Spleen (tissue), 11 donors: ENCODE data around the gene CHD5. TPM values are rescaled to one million over a fixed set of nuclear protein-coding genes. Genes with fewer than 3 reads are reported as not detected.

Experiments
- DNase-seq: peaks from one replicate; pipeline ENCODE4 v3.0.0-alpha.2; 2020
- H3K27ac ChIP-seq, 8 donors: fragments of 200-600 bp; sonication (generic) in 7 of 8; 1 replicate in 4 of 8; 2 replicates in 4 of 8; pipeline versions ENCODE4 v1.5.0 to v1.8.0; 2016 to 2021; ENCODE audit warnings: inconsistent platforms in 4 of 8, mild to moderate bottlenecking in 4 of 8, moderate library complexity in 1 of 8
- H3K27me3 ChIP-seq, 7 donors: fragments of 200-600 bp; sonication (generic) in 6 of 7; replicated peaks in 1 of 7; 1 replicate in 4 of 7; 2 replicates in 3 of 7; pipeline versions ENCODE4 v1.5.0 to v1.8.0; 2016 to 2021; ENCODE audit warnings: inconsistent platforms in 3 of 7, mild to moderate bottlenecking in 1 of 7
- H3K36me3 ChIP-seq, 6 donors: fragments of 200-600 bp; sonication (generic) in 5 of 6; 1 replicate in 4 of 6; 2 replicates in 2 of 6; pipeline versions ENCODE4 v1.5.0 to v1.8.0; 2016 to 2021; ENCODE audit warnings: inconsistent platforms in 2 of 6
- H3K4me1 ChIP-seq, 6 donors: fragments of 200-600 bp; sonication (generic) in 5 of 6; 1 replicate in 3 of 6; 2 replicates in 3 of 6; pipeline versions ENCODE4 v1.5.0 to v1.8.0; 2016 to 2021; ENCODE audit warnings: inconsistent platforms in 3 of 6
- H3K4me3 ChIP-seq, 8 donors: fragments of 200-600 bp; sonication (generic) in 7 of 8; 1 replicate in 4 of 8; 2 replicates in 4 of 8; pipeline versions ENCODE4 v1.5.0 to v1.8.0; 2016 to 2021; ENCODE audit warnings: inconsistent platforms in 4 of 8, mild to moderate bottlenecking in 4 of 8, moderate library complexity in 2 of 8
- H3K9me3 ChIP-seq, 8 donors: fragments of 200-600 bp; sonication (generic) in 7 of 8; 1 replicate in 4 of 8; 2 replicates in 4 of 8; pipeline versions ENCODE4 v1.5.0 to v1.8.0; 2016 to 2021; ENCODE audit warnings: inconsistent platforms in 4 of 8
- POLR2A ChIP-seq, 3 donors: fragments of 450-650 bp; IDR thresholded peaks; one replicate each; pipeline ENCODE4 v1.5.1; 2017; ENCODE audit warnings: antibody characterized with exemption in 3 of 3, mild to moderate bottlenecking in 1 of 3
- POLR2AphosphoS5 ChIP-seq, 3 donors: sonication (generic); formaldehyde crosslinking; IDR thresholded peaks; one replicate each; pipeline ENCODE4 v1.5.1; 2017; ENCODE audit warnings: antibody characterized with exemption in 3 of 3
- WGBS, 5 donors: extraction: QIAGEN DNeasy Blood & Tissue Kit in 3 of 5; methylation state at CpG; one replicate each; pipeline versions ENCODE4 v1.1.5 to v1.1.7; 2013 to 2018; 5-methylcytosine and 5-hydroxymethylcytosine counted together
- intact Hi-C: fragments of 100-400 bp; cut with DNase I; formaldehyde crosslinking; loops from one replicate; pipeline ENCODE4 v1.15.0; 2023; ENCODE audit warnings: low total_unique reads
- polyA plus RNA-seq, 3 donors: library from polyadenylated mRNA; stranded (reverse); fragments of 200-250 nt; gene quantifications; one replicate each; pipeline ENCODE4 v1.2.1, GENCODE V29; 2013
- total RNA-seq, 7 donors: library from RNA; depleted of rRNA in 3 of 7; stranded (reverse); fragments of >200 nt in 3 of 7; fragmentation: NEBNext Ultra II Directional in 4 of 7; extraction: Animal tissue kit (Norgen Biotek cat#: 25700) in 4 of 7; gene quantifications; one replicate each; pipeline versions ENCODE4 v1.1.0 to v1.2.1, GENCODE V29; 2016 to 2021
- TF ChIP-seq, protein P1 (sequence below), 11 experiments: fragments of 200-600 bp in 7 of 11; fragments of 450-650 bp in 4 of 11; sonication (generic) in 4 of 11; IDR thresholded peaks in 8 of 11; conservative IDR thresholded peaks in 3 of 11; 1 replicate in 7 of 11; 2 replicates in 4 of 11; pipeline versions ENCODE4 v1.4.0 to v1.8.0; 2016 to 2021; ENCODE audit warnings: antibody characterized with exemption in 11 of 11, inconsistent platforms in 4 of 11, mild to moderate bottlenecking in 1 of 11
- donor health status: healthy with polysubstance abuse.
- donor health status: DM: no; HTN: no; CAD: no; lungs with moderate emphysema.
- donor health status: DM: no; HTN: no; CAD: no.
- donor health status: Bipolar disorder and iron deficiency.
- donor health status: healthy.
- donor health status: DM: no; HTN: no; CAD: no.
- donor health status: DM: yes; HTN: yes; CAD: no.

CHD5 gene
- total and polyA plus RNA-seq, 10 donors, result 0.04 to 0.44 (median 0.13) TPM

DNA sequence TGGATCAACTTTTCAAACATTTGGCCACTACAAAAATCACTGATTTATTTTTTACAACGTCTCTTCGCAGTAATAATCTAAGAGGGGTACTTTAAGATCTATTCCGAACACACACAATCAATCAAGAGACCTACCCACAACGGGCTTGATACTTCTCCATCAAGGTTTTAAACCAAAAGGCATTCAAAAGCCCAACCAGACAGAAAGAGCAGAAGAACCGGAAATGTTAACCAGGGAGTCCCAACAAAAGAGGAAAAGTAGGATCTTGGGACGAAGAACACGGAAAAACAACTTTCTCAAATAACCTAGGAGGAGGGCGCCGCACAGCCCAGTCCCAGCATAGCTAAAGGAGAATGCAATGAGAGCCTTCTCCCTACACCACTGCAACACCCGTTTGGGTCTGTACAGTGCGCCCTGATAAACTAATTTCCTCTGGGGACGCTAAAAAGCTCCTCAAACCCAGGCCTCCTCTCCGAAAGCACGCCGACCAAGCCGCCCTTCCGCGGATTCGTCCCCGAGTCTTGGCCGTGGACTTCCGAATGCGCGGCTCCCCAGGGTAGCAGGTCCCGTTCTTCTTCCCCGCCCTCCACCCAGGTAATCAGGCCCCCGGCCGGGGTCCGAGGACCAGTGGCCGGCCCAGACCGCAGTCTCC, 18.7 kb upstream of the CHD5 start:
- H3K36me3 ChIP-seq, result peaks cover 3 to 39% (median 36%) of the 10 kb centered on the region in 6 donors
- H3K27ac ChIP-seq, result peak overlapping the region; percentile 70 to 90 (median 84)
- H3K9me3 ChIP-seq, result no peaks in the 10 kb centered on the region
- peak overlapping the region; percentile 76 to 100 (median 96) for H3K4me3 ChIP-seq
- DNase-seq, result no peak
- peaks cover 18 to 57% (median 43%) of the 10 kb centered on the region in 6 donors for H3K4me1 ChIP-seq
- TF ChIP-seq POLR2AphosphoS5 (IDR thresholded peaks at IDR 0.05), result no peak
- TF ChIP-seq, protein P1, sequence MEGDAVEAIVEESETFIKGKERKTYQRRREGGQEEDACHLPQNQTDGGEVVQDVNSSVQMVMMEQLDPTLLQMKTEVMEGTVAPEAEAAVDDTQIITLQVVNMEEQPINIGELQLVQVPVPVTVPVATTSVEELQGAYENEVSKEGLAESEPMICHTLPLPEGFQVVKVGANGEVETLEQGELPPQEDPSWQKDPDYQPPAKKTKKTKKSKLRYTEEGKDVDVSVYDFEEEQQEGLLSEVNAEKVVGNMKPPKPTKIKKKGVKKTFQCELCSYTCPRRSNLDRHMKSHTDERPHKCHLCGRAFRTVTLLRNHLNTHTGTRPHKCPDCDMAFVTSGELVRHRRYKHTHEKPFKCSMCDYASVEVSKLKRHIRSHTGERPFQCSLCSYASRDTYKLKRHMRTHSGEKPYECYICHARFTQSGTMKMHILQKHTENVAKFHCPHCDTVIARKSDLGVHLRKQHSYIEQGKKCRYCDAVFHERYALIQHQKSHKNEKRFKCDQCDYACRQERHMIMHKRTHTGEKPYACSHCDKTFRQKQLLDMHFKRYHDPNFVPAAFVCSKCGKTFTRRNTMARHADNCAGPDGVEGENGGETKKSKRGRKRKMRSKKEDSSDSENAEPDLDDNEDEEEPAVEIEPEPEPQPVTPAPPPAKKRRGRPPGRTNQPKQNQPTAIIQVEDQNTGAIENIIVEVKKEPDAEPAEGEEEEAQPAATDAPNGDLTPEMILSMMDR (IDR thresholded peaks at IDR 0.05 in 8 of 11, conservative IDR thresholded peaks at IDR 0.05 in 3 of 11), result no peak
- no peak for TF ChIP-seq POLR2A (IDR thresholded peaks at IDR 0.05)
- intact Hi-C loops, result no loop called here
- WGBS, 5 donors, result 0 to 1% (median 1%) methylated on average over 22 to 31 of the region's 31 CpGs
- H3K27me3 ChIP-seq, result peaks cover 0 to 5% (median 0%) of the 10 kb centered on the region in 7 donors

DNA sequence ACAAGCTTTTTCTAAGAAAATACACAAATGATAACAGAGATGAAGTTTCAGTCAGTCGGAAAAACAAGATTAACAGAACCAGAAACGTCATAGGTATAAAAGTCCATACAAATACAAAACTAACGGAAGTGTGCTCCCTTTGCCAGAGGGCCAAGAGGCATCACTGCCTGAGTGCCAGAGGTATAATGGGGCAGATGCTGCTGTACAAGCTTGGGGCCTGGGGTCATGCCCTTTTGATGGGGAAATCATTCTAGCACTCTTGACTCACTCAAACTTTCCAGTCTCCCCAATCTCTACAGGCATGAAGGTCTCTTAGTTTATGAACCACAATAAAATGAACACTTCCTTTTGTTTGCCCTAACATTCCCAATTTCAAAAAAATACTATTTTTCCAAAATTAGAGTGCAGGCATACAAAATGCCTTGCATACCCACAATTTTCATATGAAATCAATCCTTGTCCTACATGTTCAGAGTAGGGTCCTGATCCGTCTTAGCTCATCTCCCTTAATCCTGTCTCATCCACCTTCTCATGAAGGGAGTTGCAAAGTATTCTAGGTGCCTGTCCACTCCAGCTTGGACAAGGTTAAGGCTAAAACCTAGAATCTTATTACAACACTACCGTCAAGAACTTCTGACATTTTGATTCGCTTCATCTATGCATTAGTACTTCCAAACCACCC, 17.8 kb upstream of the CHD5 start:
- Histone ChIP-seq H3K9me3 (no peaks in the 10 kb centered on the region), H3K27ac (no peak overlapping the region), H3K4me3 (peak overlapping the region; percentile 76 to 100 (median 96)), H3K4me1 (peaks cover 18 to 57% (median 43%) of the 10 kb centered on the region in 6 donors), H3K27me3 (peaks cover 0 to 2% (median 0%) of the 10 kb centered on the region in 7 donors), H3K36me3 (peaks cover 3 to 48% (median 45%) of the 10 kb centered on the region in 6 donors)
- no peak for DNase-seq
- no peak for TF ChIP-seq POLR2A (IDR thresholded peaks at IDR 0.05)
- TF ChIP-seq, protein P1 (IDR thresholded peaks at IDR 0.05 in 8 of 11, conservative IDR thresholded peaks at IDR 0.05 in 3 of 11), result no peak
- no peak for TF ChIP-seq POLR2AphosphoS5 (IDR thresholded peaks at IDR 0.05)
- intact Hi-C loops, result no loop called here
- 60 to 80% (median 71%) methylated on average over 6 of the region's 6 CpGs for WGBS, 5 donors

DNA sequence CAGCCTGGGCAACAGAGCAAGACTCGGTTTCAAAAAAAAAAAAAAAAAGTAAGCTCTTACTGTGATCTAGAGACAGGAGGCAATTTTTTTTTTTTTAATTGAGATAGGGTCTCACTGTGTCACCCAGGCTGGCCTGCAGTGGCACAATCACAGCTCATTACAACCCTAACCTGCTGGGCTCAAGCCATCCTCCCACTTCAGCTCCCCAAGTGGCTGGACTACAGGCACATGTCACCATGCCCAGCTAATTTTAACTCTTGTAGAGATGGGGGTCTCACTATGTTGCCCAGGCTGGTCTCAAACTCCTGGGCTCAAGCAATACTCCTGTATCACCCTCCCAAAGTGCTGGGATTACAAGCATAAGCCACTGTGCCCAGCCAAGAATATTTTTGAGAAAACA, 11.8 kb upstream of the CHD5 start:
- DNase-seq, result no peak
- intact Hi-C loops, result no loop called here
- Histone ChIP-seq H3K4me1 (peaks cover 2 to 46% (median 14%) of the 10 kb centered on the region in 6 donors), H3K9me3 (no peaks in the 10 kb centered on the region), H3K27ac (no peak overlapping the region), H3K36me3 (peaks cover 3 to 100% (median 97%) of the 10 kb centered on the region in 6 donors), H3K4me3 (no peak overlapping the region), H3K27me3 (no peaks in the 10 kb centered on the region)
- TF ChIP-seq POLR2AphosphoS5 (IDR thresholded peaks at IDR 0.05) (no peak), POLR2A (IDR thresholded peaks at IDR 0.05) (no peak)
- TF ChIP-seq, protein P1 (IDR thresholded peaks at IDR 0.05 in 8 of 11, conservative IDR thresholded peaks at IDR 0.05 in 3 of 11), result no peak
- WGBS, 5 donors, result 87 to 100% (median 100%) methylated on average over 1 of the region's 1 CpG

DNA sequence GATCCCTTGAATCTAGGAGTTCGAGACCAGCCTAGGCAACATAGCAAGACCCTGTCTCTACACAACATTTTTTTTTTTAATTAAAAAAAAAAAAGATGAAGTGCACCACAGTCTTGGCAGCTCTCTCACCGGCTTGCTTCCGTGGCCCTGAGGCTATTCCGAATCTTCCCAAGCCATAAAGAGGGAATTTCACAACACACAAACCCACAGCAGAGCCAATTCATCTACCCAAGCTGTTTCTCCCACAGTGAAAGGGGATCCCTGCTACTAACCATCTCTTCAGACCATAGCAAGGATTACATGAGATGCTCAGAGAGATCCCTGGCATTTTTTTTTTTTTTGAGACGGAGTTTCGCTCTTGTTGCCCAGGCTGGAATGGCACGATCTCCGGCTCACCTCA, 8.3 kb upstream of the CHD5 start:
- no peak for TF ChIP-seq POLR2AphosphoS5 (IDR thresholded peaks at IDR 0.05)
- no peak overlapping the region for H3K4me3 ChIP-seq
- H3K9me3 ChIP-seq, result no peaks in the 10 kb centered on the region
- WGBS, 5 donors, result 90 to 97% (median 95%) methylated on average over 8 of the region's 8 CpGs
- peaks cover 0 to 89% (median 75%) of the 10 kb centered on the region in 6 donors for H3K36me3 ChIP-seq
- intact Hi-C loops, result loop anchor here (10.0 kb wide), 1 partner anchor 46 kb away; the partner anchor contains the start of gene ICMT
- H3K4me1 ChIP-seq, result peaks cover 0 to 40% (median 4%) of the 10 kb centered on the region in 6 donors
- H3K27me3 ChIP-seq, result no peaks in the 10 kb centered on the region
- H3K27ac ChIP-seq, result no peak overlapping the region
- DNase-seq, result no peak
